22Rv1 (cell line): ENCODE measurements around the gene GZMH.

Experiments
- ZFX ChIP-seq: fragments of 450-650 bp; IDR thresholded peaks from 2 replicates; pipeline ENCODE4 v1.6.1; 2017; ENCODE audit warnings: antibody characterized with exemption, borderline replicate concordance
- TF ChIP-seq, protein P1 (sequence below): fragments of 450-650 bp; IDR thresholded peaks from 2 replicates; pipeline ENCODE4 v1.5.1; 2017; ENCODE audit warnings: mild to moderate bottlenecking

DNA sequence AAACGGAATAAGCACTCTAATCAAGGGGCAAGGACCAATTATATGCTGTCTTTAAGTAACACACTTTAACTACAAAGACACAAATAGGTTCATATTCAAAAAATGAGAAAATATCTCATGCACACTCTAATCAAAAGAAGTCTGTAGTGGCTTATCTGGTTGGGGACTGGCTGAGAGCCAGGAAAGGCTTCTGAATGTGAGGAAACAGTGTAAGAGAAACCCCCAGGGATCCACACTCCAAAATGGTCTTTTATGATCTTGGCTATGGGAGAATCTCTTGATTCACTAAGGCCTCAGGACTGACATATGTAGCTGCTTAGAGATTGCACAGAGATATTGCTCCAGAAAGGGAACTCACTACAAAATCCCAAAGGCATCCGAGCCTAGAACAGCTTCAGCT is 43.7 kb downstream of the GZMH start:
- TF ChIP-seq, protein P1, sequence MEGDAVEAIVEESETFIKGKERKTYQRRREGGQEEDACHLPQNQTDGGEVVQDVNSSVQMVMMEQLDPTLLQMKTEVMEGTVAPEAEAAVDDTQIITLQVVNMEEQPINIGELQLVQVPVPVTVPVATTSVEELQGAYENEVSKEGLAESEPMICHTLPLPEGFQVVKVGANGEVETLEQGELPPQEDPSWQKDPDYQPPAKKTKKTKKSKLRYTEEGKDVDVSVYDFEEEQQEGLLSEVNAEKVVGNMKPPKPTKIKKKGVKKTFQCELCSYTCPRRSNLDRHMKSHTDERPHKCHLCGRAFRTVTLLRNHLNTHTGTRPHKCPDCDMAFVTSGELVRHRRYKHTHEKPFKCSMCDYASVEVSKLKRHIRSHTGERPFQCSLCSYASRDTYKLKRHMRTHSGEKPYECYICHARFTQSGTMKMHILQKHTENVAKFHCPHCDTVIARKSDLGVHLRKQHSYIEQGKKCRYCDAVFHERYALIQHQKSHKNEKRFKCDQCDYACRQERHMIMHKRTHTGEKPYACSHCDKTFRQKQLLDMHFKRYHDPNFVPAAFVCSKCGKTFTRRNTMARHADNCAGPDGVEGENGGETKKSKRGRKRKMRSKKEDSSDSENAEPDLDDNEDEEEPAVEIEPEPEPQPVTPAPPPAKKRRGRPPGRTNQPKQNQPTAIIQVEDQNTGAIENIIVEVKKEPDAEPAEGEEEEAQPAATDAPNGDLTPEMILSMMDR: no peak
- TF ChIP-seq ZFX: no peak
